GM19351 (cell line): ENCODE results near the gene TMEM135.
"Not testable (repeated sequence)": the region's sequence is repeated elsewhere in the genome, so short reads cannot be mapped to it uniquely, and the experiment has no call there.

Source experiments
- ATAC-seq: cut with Tn5 transposase; IDR thresholded peaks from one replicate; pipeline ENCODE4 v1.9.1; 2021; ENCODE audit warnings: mild to moderate bottlenecking, moderate library complexity; ENCODE audit not compliant: unreplicated experiment

Gene TMEM135

DNA sequence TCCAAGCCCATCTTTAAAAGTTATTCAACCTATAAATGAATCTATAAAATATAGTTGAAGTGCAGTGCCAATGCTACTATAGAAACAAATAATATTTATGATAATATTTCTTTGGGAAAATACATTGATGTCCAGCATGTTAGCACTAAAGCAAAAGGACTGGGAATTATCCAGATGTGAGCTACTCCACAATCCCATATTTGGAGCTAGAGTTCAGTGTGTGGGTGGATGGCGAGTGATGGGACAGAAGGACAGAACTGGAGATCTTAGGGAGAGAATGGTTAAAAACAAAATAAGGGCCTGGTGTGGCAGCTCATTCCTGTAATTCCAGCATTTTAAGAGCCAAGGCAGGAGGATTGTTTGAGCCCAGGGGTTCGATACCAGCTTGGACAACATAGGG lies 216.8 kb downstream of the TMEM135 start:
- no peak for ATAC-seq

DNA sequence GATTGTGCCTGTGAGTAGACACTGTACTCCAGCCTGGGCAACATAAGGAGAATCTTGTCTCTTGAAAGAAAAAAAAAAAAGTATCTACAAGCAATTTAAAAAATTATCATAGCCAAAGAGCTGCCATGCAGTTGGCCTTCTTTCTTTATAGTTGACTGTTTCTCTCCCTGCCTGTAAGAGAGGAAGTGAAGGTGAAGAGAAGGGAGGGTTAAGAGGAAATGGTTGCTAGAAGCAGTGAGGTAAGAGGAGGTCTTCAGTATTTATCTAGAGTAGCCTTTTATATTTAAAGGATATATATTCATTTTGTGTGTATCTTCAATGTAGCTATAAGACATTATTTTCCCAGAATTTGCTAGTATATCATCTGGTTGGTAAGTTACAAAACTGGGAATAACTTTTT lies 217.9 kb downstream of the TMEM135 start:
- ATAC-seq, result no peak

DNA sequence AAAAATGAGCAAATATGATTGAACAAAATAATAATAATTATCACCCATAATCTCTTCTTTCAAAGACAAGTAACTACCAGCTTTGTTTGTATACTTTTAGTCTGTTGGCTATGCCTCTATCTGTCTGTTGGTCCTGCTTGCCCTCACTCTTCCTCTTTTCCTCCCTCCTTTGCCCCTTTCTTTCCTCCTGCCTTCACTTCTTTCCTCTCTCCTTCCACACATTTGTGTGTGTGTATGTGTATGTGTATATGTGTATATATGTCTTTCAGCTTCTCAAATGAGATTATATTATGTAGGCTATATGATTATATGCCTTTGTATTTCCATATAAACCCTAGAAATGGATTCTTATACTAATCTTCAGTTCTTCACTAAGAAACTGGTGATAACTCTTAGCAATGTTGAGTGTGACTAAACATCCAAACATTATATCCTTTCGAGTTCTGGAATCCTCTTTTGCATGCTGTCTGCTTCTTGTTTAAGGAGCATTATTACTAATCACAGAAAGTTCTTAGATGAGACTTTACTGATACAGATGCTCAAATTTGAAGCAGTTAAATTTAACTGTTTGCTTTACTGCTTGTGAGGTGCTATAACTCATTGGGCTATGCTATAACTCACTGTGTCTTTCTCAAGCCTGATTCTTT lies 219.1 kb downstream of the TMEM135 start:
- ATAC-seq, result no peak

DNA sequence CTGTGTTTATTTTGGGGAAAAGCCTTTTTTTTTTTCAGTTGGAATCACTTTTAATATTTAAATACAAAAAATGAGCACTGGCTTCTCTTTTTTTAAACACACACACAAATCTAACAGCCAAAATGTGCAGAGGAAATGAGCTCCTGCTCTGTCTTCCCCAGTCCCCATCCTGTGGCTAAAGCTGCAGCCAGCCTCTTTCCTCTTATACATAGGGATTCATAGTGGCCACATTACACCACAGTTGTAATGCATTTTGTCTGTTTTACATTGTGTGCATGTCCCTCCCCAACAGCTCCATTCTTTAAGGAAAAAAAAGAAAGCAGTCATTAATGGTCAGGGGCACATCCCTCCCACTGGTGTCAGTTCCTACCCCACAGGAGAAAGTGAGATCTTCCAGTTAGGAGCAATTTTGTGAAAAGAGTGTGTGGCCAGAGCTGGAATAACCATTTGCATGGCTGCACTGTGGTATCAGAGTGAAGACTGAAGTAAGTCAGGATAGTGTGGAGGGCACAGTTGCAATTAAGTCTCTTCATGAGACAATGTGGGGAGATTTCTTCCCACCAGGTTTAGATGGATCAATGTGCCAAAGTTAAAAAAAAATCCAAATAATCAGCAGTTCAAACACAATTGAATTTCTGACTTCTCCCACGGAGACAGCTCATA lies 220.6 kb downstream of the TMEM135 start:
- no peak for ATAC-seq

DNA sequence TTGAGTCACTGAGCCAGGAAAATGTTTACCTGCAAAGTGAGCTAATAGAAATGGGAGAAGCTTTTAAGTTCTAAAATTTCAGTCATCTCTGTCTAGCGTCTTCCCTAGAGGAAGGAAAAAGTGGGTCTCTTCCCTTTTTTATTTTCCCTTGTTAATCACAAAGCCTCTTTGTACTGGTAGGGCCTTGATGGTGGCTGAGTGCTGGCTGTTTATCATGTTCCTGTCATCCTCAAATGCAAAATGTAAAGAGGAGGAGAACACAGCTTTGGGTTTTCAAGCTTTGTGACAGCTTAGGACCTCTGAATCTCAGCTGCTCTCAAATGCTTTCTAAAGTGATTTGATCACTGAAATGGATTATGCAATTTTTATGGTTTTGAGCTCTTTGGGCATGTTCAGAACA lies 222.0 kb downstream of the TMEM135 start:
- ATAC-seq, result no peak

DNA sequence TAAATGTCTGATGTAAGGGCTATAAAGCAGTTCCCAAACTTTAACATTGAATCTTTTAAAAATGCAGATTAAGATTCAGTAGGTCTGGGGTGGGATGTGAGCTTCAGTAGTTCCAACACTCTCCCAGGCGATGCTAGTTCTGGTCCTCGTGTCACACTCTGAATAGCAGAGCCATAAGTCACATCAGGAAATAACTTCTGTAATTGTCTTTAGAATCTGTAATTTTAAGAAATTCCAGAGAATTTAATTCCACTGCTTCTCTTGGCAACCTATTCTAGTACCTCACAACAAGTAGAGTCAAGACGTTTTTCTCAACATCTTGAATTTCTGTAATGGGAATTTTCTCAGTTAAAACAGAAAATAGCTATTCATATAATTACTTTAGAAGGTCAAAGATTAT lies 223.1 kb downstream of the TMEM135 start:
- ATAC-seq, result no peak

DNA sequence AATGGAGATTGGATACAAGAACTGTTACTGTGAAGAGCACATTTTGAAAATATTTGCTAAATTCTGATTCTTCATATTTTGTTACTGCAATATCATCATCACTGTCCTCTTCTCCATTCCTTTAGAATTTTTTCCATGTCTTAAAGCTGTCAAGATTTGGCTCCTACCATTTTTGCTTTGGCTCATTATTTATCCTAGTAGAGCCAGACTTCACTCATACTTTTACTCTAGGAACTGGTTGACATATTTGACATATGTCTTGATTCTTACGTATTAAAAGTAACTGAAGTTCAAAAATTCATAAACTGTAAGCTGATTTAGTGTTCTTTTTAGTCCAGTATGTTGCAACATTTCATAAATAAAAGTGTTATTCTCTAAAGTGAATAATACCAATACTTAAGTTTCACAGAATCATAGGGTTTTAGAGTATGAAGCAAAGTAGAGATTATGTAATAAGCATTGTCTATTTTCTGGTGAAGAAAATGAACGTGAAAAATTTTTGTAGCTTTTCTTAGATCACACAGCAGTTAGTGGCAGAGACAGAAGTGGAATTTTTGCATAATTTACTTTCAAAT lies 225.6 kb downstream of the TMEM135 start:
- no peak for ATAC-seq

DNA sequence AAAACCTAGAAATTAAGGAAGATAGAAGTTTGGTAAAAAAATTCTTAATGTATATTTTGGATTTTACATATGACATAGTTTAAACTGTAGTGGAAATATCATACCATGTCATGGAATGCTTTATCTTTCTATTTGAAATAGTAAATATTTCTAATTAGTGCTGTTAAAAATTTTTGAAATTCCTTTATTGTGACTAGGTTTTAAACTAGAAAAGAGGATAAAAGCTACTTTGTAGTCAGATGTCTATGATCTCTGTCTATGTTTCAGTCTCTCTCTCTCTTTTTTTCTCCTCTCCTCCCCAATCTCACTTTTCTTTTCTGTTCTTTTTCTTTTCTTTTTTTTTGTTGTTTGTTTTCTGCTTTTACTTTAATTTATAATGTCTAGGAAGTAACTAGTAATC lies 226.2 kb downstream of the TMEM135 start:
- ATAC-seq, result no peak

DNA sequence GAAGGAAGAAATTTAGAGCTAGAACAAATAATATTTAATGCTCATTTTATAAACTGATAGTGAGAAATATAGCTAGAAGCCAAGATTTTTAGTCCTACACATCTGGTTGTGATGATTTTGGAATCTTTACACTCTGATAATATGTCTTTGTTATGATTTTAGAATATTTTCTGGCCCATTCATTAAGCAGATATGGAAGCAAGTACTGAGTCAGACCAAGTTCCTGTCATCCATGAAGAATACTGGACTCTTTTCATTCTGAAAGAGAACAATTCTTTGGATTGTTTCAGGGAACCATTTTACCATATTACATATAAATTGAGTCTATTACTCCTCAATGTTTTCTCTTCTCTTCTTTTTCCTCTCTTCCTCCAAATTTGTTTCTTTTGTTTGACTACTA lies 227.4 kb downstream of the TMEM135 start:
- no peak for ATAC-seq

DNA sequence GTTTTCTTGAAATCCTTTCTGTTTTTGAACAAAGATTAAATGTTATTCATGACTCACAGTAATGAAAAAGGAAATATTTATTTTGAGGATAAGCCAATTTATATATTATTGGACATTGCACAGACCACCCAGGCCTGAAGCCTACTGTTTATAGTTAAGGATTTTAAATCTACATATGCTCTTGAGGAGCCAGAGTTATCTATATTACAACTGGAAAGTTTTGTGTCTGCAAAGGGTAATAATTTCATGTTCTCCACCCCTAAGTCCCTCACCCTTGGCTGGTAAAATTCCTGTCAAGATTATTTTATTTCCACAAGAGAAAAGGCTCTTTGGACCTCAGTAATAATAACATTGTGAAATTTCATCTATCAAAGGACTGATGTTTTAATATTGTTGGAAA lies 228.2 kb downstream of the TMEM135 start:
- ATAC-seq, result no peak

DNA sequence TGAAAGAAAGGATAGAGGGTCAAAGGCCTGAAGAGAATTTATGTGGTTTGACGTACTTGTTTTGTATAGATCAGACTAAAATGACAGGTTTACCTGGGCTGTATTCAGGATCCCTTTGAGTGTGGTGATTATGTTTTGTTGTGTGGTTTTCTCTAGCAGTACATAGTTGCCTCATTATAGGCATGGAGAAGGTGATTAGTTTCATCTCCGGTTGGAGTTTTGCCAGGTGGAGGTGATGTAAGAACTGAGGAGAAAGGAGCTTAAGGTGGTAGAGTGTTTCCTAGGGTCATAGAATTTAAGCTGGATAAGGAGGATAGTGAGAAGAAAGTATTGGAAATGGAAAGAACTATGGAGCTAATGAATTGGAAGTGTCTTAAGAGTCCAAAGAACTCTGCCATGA lies 229.0 kb downstream of the TMEM135 start:
- ATAC-seq, result no peak

DNA sequence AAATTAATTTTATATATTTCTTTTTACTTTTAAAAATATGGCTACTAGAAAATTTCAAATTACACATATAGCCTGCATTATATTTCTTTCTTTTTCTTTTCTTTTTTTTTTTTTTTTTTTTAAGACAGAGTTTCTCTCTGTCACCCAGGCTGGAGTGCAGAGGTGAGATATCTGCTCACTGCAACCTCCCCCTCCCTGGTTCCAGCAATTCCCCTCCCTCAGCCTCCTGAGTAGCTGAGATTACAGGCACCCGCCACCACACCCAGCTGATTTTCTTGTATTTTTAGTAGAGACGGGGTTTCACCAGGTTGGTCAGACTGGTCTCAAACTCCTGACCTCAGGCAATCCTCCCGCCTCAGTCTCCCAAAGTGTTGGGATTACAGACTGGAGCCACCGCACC lies 234.2 kb downstream of the TMEM135 start:
- not testable (repeated sequence) for ATAC-seq

DNA sequence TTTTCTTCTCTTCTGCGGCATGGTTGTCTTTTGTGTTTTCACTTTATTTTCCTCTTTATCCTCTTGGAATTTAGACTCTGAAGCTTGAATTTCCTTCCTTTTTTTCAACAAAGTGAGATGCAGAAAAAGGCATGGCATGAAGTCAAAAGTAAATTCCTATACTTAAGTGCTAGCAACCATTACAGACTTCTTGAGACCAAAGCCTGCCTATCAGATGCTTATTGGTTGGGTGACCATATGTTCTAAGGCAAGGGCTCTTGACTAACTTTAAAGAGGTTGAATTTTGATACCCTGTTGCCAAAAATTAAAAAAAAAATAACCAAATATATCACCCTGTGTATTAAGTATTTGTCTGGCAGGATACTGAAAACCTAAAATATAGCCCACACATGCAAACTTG lies 237.4 kb downstream of the TMEM135 start:
- ATAC-seq, result no peak

DNA sequence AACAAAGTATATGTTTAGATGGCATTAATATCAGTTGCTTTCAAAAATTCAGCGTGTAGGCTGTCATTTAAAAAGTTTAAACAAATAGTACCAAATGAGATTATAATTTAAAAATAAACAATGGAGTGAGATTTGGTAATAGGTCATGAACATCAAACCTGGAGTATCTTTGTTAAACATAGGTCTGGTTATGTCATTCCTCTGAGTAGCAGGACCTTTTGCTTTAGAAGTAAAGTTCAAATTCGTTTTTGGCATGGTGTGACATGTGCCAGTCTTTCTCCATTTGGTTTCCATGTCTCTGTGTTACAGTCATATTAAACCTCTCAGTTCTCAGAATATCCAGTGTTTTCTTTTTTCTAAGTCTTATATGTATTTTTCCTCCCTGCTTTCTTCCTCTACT lies 242.4 kb downstream of the TMEM135 start:
- no peak for ATAC-seq

DNA sequence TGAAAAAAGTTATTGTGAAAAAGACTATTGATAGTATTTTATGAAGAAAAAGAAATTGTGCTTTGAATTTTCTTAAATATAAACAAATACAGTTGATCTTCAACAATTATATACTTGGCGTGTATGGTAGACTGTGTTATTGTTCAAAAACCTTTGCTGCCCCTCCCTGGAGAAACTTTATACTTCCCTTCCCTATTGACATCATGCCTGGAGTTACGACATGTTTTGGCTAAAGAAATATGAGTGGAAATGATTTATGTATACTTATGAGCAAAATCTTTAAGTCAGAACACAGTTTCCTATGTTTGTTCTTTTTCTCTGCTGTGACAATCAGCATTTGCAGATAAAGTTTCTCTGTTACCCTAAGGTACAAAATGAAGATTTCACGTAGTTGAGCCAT lies 243.8 kb downstream of the TMEM135 start:
- no peak for ATAC-seq

DNA sequence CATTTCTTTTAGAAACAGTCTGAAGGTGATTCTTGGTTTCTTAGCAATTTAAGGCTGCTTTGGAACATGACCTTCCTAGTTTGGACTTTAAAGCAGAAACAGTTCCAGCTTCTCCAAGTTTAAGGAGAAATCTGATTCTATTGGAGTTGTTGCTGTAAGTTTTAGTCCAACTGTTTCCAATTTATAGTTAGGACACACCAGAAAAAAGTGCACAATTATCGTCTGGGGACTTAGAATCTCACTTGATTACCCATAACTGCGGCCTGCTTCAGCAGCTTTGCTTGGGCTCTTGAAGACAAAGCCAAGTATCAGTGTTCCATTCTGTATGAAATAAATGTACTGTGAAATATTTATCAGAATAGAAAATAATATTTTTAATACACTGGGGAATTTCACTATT lies 246.6 kb downstream of the TMEM135 start:
- ATAC-seq, result no peak

DNA sequence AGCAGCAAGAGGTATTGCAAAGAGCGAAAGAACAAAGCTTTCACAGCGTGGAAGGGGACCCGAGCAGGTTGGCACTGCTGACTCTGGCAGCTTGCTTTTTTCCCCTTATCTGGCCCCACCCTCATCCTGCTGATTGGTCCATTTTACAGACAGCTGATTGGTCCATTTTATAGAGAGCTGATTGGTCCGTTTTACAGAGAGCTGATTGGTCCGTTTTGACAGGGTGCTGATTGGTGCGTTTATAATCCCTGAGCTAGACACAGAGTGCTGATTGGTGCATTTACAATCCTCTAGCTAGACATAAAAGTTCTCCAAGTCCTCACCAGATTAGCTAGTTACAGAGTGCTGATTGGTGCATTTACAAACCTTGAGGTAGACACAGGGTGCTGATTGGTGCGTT lies 247.9 kb downstream of the TMEM135 start:
- not testable (repeated sequence) for ATAC-seq

DNA sequence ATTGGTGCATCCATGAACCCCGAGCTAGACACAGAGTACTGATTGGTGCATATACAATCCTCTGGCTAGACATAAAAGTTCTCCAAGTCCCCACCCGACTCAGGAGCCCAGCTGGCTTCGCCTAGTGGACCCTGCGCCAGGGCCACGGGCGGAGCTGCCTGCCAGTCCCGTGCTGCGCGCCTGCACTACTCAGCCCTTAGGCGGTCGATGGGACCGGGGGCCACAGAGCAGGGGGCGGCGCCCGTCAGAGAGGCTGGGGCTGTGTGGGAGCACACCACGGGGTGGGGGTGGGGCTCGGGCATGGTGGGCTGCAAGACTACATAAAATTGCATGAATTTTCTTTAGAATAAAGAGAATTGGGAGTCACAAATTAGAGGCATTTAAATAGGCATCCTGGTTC lies 248.6 kb downstream of the TMEM135 start:
- no peak for ATAC-seq

DNA sequence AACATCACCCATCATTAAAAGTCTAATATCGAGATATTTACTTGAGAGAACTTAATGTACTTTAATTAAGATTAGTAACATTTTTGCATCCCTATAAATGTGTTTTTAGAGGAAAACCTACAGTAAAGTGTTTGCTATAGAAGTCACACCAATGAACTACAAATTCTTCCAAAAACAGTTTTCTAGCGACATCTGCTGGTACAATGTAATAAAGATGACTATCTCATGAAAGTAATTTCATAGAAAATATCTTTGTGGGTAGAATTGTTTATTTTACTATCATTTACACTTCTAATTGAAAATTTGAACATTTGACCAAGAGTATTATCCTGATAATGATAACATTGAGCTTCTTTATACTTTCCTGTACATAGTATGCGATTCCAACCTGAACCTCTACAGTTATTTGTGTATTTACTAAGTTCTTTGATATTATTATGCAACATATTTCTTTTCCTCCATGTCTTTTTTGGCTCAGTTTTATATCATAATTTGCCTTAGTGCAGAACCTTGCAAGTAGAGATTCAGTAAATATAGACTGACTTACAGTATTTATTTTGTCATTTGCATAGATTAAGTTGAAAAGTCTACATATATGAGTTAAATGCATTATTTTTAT lies 252.7 kb downstream of the TMEM135 start:
- ATAC-seq, result no peak

DNA sequence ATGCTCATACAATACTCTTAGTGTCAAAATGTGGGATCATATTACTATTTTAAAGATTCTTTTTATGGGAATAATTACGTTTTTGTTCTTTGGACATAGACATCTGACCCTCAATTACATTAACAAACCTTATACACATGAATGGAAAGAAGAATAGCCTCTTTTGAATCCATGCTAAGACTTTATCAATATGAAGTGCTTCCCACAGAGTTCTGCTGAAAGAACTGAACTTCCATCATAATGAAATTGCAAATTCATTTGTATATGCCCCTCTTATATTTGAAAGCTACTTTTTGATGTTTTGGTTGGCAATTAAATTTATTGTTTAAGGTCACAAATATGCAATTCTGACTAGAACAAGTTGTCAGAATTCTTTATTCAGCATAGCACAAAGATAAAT lies 254.9 kb downstream of the TMEM135 start:
- ATAC-seq, result no peak

DNA sequence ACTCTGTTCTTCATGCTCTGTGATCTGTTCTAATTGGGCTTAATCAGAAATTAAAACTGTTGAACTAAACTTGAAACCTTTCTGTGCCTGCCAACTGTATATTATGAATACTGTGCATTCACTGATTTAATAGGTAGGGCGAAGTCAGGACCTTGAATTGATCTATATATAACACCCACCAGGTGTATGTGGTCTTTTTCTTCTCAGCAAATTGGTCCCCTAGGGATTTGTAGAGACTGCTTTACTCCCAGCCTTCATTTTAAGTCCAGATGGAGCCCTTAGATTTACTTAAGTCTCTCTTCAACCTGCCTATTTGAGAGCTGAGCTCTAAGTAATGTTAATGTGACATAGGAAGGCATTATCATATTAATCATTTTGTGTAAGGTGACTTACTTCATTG lies 257.5 kb downstream of the TMEM135 start:
- ATAC-seq, result no peak

DNA sequence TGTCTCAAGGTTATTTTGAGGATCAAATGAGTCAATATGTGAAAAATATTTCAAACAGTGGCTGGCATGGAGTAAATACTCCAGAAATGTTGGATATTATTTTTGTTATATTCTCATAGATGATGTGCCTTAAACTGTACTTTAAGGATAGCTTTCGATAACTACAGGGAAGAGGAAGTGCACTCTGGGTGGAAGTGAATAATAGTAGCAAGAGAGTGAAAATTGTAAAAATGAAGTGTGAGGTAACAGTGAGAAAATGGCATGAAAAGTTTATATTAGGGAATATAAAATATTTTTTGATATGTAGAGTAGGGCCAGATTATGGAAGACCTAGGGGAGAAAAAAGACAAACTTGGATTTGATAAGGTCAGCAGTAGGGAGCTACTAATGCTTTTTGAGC lies 258.9 kb downstream of the TMEM135 start:
- ATAC-seq, result no peak
